LNCAP (cell line): ENCODE results near the gene HSPA2.
A peak's percentile ranks its signal among the peaks of the same experiment; 100 is the strongest.

Experiments used
- TF ChIP-seq, protein P1 (sequence below): fragments of 450-650 bp; IDR thresholded peaks from 2 replicates; pipeline ENCODE4 v1.5.1; 2017; ENCODE audit warnings: mild to moderate bottlenecking

The HSPA2 gene

DNA sequence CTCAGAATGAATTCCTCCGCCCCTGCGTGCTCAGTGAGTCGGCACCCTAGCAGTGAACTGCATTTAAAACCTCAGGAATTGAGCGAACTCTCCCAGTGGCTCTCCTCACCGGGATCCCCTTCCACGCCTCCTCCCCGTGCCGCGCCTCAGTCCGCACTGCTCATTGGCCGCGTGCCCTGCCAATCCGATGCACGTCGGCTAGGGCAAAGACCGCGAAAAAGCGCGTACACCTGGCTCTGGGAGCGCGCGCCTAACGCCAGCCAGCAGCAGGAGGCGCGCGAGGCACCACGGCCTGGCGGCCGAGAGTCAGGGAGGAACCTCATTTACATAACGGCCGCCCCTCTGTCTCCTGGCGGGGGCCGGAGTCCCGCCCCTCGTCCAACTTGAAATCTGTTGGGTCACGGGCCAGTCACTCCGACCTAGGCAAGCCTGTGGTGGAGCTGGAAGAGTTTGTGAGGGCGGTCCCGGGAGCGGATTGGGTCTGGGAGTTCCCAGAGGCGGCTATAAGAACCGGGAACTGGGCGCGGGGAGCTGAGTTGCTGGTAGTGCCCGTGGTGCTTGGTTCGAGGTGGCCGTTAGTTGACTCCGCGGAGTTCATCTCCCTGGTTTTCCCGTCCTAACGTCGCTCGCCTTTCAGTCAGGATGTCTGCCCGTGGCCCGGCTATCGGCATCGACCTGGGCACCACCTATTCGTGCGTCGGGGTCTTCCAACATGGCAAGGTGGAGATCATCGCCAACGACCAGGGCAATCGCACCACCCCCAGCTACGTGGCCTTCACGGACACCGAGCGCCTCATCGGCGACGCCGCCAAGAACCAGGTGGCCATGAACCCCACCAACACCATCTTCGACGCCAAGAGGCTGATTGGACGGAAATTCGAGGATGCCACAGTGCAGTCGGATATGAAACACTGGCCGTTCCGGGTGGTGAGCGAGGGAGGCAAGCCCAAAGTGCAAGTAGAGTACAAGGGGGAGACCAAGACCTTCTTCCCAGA lies at the start of gene HSPA2:
Gene HSPA2, plus strand, starts transcription at position 534 of the 995 bp plus-strand sequence. Its CDS starts 109 bp downstream, at position 643.
- TF ChIP-seq, protein P1, sequence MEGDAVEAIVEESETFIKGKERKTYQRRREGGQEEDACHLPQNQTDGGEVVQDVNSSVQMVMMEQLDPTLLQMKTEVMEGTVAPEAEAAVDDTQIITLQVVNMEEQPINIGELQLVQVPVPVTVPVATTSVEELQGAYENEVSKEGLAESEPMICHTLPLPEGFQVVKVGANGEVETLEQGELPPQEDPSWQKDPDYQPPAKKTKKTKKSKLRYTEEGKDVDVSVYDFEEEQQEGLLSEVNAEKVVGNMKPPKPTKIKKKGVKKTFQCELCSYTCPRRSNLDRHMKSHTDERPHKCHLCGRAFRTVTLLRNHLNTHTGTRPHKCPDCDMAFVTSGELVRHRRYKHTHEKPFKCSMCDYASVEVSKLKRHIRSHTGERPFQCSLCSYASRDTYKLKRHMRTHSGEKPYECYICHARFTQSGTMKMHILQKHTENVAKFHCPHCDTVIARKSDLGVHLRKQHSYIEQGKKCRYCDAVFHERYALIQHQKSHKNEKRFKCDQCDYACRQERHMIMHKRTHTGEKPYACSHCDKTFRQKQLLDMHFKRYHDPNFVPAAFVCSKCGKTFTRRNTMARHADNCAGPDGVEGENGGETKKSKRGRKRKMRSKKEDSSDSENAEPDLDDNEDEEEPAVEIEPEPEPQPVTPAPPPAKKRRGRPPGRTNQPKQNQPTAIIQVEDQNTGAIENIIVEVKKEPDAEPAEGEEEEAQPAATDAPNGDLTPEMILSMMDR: peak; percentile 60

DNA sequence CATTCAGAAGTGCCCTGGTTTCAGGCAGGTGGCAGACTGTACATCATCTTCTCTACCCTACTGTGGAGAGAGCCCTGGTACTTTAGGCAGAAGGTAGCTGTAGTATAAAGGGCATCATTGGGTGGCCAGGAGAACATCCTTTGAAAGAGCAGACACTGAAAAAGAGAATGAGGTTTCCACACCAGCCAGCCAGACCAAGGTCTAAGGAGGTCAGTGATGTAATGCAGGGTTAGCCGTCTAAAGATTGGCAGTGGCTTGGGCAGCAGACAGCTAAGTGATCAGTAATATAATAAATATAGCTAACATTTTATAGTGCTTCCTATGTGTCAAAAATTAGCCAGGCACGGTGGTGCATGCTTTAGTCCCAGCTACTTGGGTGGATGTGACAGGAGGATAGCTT lies 48.9 kb upstream of the HSPA2 start:
- TF ChIP-seq, protein P1: no peak

DNA sequence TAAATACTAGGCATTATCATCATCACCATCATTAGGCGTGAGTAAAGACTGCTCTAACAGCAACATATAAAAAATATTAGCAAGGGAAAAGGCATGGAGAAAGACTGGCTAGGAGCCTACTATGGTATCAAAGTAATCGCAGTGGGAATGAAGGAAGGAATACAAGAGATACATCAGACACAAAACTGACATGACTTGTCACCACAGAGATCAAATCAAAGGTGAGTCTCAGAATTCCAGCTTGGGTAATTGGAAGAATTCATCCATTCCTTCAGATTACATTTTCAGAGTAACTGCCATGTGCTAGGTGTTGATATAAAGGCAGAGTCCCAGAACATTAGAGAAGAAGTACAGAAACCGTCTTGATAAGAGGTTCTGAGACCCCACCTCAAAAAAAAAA lies 47.1 kb upstream of the HSPA2 start:
- TF ChIP-seq, protein P1: no peak

DNA sequence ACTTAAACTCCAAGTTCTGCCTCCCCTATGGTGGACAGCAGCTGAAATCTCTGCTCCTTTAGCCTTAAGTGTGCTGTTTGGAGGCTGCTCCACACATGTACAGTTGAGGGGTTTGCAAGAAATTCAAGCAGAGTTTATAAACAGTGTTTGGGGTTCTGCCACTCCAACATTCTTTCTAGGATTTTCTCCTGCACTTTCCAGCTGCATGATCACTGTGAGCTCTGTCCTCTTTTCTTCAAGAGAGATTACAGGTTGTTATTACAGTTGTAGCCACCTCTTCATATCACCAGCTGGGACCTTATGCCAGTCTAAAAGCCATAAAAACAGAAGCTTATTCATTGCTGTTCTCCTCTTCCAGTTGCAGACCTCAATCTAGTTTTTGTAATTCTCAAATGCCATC lies 45.3 kb upstream of the HSPA2 start:
- TF ChIP-seq, protein P1: no peak

DNA sequence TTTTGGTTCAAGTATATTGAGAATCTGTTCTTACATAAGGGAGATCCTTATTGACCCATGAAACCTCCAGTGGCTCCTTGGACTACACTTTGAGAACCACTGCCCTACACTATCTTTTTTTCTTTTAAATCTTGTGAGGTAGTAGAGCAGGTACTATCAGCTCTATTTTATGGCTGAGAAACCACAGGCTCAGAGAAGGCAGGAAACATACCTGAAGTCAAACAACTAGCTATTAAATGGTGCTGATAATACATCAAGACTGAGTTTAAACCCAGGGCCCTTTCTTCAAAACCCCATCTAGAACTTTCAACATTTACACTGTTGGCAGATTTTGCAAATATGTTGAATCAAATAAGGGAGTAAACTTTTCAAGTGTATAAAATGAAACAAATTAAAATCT lies 43.8 kb upstream of the HSPA2 start:
- TF ChIP-seq, protein P1: no peak

DNA sequence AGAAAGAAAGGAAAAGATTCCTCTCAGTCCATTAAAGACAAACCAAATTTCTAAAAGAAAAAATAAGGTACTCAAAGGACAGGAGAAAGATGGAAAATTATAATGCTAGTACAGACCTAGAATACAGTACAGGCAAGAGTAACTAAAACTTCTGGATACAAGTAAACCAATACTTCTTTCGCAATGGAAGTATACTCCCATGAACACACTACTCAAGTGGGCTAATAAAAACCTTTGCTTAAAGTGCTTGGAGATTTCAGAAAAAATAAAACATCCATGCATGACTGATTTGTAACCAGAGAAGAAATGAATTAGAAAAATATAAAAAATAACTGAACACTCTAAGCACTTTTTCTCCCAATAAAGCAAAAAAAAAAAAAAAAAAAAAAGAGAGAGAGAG lies 40.5 kb upstream of the HSPA2 start:
- TF ChIP-seq, protein P1: no peak

DNA sequence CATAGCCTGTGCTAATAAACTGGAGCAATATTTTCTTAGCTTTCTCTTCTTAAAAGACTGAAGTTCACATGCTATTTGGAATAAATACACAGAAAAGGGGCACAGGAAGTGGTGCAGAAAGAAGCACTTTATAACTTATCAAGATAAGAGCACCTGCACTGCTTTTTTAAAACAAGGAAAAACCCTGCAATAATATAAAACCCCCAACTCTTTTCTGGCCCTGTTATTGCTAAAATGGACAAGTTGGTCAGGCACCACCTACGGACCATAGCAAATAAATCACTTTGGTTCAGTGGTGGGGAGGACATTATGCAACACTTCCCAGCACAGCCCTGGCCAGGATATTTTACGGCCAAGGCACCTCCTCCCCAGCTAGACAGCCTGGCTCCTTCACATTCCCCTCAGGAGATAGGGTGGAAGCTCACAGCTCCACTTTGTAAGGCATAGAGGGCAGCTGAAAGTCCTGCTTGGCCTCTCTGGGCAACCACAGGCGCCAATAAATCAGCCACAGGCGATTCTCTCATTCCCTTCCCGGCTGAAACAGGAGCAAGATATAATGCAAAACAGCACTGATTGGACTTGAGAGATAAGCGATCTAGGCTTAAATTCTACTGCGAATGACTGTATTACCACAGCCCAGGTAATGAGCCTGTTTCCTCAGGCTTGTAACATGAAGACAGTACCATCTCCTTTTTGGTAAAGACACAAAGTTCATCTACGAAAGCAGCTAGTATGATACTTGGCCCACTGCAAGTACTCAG lies 39.0 kb upstream of the HSPA2 start:
- TF ChIP-seq, protein P1: no peak
